ENCODE data around the gene LRPAP1. TPM values are rescaled to one million over a fixed set of nuclear protein-coding genes. Genes with fewer than 3 reads are reported as not detected.
"Not testable (repeated sequence)": the region's sequence is repeated elsewhere in the genome, so short reads cannot be mapped to it uniquely, and the experiment has no call there.

LRPAP1 gene, protein sequence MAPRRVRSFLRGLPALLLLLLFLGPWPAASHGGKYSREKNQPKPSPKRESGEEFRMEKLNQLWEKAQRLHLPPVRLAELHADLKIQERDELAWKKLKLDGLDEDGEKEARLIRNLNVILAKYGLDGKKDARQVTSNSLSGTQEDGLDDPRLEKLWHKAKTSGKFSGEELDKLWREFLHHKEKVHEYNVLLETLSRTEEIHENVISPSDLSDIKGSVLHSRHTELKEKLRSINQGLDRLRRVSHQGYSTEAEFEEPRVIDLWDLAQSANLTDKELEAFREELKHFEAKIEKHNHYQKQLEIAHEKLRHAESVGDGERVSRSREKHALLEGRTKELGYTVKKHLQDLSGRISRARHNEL
- total RNA-seq, result 86.4 and 88.1 TPM in 2 replicates

DNA sequence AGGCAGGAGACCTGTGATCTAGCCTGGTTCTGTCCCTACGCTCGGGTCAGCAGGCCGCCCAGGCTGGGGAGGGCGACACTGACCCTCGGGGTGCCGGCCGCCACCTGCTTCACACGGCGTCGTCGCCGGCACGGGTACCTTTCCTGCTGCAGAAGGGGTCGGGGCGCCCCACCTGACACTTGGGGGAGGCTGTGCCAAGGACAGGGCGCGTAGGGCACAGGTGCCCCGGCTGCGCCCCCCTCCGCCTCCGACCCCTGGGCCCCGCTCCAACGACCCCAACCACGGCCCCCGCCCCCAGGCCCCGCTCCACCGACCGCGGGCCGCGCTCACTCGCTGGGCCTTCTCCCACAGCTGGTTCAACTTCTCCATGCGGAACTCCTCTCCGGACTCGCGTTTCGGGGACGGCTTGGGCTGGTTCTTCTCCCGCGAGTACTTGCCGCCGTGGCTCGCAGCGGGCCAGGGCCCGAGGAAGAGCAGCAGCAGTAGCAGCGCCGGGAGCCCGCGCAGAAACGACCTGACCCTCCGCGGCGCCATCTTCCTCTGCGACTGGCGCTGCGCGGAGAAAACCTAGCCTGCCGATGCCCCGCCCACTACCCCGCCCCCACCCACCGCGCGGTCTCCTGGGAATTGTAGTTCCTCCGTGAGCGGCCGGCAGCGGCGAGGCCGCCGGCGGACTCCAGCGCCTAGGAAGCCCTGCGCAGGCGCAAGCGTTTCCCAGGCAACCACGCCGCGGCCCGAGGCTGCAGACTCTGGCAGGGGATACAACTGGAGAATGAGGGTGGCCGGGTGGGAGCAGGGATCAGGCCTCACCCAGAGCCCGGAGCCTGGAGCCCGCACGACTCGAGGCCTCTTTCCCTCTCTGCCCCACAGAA lies at the start of gene LRPAP1:
Gene LRPAP1 (minus strand): TSS at position 544 of the 872 bp plus-strand sequence. CDS start 10 bp downstream, at position 534.
- DNase-seq (ENCODE audit: low spot score), result peak; percentile 83
- peak within 1 kb of the TSS; percentile 99 for H3K4me3 Mint-ChIP-seq
- intact Hi-C loops (cut with micrococcal nuclease), result loop anchor here (1.0 kb wide), 1 partner anchor 458 kb away; the partner anchor contains the start of genes HTT and HTT-AS
- peaks cover 5% of the 10 kb centered on the region for H3K9me3 Mint-ChIP-seq
- peaks cover 8% of the 10 kb centered on the region for H3K36me3 Mint-ChIP-seq (ENCODE audit: low read depth)
- peaks cover 10% of the 10 kb centered on the region for H3K27me3 Mint-ChIP-seq (ENCODE audit: insufficient read depth)
- peaks cover 23% of the 10 kb centered on the region for H3K4me1 Mint-ChIP-seq (ENCODE audit: low read depth)
- H3K27ac Mint-ChIP-seq, result peak within 1 kb of the TSS; percentile 95

DNA sequence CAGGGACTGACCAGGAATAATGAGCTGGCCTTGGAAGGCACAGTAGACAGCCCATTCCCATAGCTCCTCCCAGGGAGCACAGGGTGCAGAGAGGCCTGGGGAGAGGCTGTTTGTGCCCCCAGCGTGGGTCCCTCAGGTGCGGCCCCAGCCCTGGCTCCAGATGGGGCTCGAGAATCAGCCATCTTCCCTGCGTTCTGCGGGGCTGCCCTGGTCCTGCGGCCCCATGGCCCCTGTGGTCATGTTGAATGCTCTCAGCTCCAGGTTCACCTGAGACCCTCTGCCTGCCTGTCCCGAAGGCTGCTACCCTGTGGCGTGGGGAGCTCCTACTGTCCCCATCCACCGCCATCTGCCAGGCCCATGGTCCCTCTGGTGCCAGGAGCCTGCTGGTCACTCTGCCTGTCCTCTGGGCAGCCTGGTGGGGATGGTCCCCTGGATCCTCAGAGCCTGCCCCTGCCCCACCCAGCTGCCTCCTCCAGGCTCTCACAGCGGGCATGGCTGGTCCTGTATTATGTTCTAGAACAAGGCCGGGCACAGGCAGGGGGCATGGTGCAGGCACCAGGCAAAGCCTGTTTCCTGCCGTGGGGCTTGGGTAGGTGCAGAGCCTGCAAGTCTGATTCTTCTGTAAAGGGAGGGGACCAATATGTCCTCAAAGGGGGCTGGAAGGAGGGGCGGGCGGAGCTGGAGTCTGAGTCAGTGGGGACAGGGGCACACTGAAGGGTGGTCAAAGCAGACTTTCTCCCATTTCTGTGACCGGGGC lies 49.3 kb upstream of the LRPAP1 start:
- H3K36me3 Mint-ChIP-seq (ENCODE audit: low read depth); H3K4me3 Mint-ChIP-seq; H3K27ac Mint-ChIP-seq; H3K4me1 Mint-ChIP-seq (ENCODE audit: low read depth); intact Hi-C loops (cut with micrococcal nuclease); H3K9me3 Mint-ChIP-seq; DNase-seq (ENCODE audit: low spot score); H3K27me3 Mint-ChIP-seq (ENCODE audit: insufficient read depth): not testable (repeated sequence)

DNA sequence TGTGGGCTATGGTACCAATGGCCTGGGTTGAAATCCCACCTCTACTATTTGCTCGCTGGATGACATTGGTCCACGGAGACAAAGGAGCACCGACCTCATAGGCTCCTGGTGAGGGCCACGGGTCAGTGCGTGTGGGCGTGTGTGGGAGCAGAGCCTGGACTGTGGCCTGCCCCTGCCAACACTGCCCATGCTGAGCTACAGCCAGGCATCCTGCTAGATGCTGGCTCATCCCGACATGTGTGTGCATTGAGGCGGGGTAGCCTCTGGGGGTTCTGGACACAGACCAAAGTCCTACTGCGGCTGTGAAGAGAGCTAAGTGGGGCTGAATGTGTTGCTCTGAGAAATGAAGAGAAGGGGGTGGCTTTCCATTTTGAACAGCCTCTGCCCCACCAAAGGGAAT lies 48.6 kb upstream of the LRPAP1 start:
- H3K27me3 Mint-ChIP-seq (ENCODE audit: insufficient read depth); H3K36me3 Mint-ChIP-seq (ENCODE audit: low read depth); H3K4me1 Mint-ChIP-seq (ENCODE audit: low read depth); H3K9me3 Mint-ChIP-seq; intact Hi-C loops (cut with micrococcal nuclease); H3K4me3 Mint-ChIP-seq; DNase-seq (ENCODE audit: low spot score); H3K27ac Mint-ChIP-seq: not testable (repeated sequence)

DNA sequence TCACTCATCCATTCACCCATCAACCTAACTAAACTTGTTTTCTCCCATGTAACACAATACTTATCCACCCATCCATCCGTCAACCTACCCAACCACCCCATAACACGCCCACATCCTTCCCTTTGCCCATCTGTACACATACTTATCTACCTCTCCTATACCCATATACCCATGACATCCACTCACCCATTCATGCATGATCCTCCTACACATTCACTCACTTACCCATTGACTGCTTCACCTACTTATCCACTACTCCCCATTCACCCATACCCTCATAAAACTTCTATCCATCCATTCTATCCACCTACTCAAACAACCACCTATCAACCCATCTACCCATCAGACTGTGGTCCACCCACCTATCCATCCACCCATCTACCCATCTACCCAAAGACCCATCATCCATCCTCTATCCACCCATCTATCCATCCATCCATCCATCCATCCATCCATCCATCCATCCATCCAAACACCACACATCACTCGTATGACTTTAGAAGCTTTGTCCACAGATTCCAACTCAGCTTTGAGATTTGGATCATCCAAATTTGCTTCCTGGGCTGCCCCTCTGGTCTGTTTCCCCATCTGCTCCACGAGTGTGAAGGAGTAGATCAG lies 46.4 kb upstream of the LRPAP1 start:
- H3K4me1 Mint-ChIP-seq (ENCODE audit: low read depth); DNase-seq (ENCODE audit: low spot score); H3K27ac Mint-ChIP-seq; H3K36me3 Mint-ChIP-seq (ENCODE audit: low read depth); H3K9me3 Mint-ChIP-seq; H3K4me3 Mint-ChIP-seq; H3K27me3 Mint-ChIP-seq (ENCODE audit: insufficient read depth); intact Hi-C loops (cut with micrococcal nuclease): not testable (repeated sequence)

DNA sequence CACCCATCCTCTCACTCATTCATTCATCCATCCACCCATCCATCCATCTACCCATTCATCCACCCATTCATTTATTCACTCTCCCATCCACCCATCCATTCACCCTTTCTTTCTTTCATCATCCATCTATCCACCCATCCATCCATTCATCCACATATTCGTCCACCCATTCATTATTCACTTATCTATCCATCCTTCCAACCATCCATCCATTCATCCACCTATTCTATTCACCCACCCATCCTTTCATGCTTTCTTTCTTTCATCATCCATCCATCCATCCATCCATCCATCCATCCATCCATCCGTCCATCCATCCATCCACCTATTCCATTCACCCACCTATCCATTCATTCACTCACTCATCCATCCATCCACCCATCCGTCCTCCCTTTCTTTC lies 45.8 kb upstream of the LRPAP1 start:
- intact Hi-C loops (cut with micrococcal nuclease); H3K27ac Mint-ChIP-seq: not testable (repeated sequence)

DNA sequence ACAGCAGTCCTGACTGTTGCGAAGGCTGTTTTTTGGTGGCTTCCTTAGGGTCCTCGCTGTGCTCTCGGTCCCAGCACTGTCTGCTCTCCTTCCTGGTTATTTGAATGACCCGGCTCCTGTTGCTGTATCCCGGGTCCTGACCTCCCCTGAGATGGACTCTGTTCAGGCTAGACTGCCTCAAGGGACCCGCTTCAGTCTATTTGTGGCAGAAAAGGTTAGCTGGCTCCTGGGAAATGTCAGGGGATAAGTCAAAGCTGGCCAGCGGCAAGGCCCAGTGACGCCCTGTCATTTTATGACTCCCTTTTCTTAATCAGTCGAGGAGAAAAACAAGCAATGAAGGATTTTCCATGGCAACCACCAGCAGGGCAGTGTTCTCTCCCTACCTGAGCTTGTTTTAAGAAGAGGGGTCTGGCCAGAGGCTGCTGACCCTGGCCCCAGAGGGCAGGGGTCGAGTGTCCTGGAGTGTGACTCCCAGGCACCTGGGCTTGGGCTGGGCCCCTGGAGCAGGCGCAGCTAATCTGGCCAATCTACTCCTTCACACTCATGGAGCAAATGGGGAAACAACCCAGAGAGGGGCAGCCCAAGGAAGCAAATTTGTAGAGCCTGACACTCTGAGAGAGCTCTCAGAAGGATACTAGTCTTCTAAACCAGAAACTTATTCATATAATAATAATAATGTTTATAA lies 45.1 kb upstream of the LRPAP1 start:
- H3K27me3 Mint-ChIP-seq (ENCODE audit: insufficient read depth); H3K9me3 Mint-ChIP-seq; H3K4me3 Mint-ChIP-seq; DNase-seq (ENCODE audit: low spot score); H3K4me1 Mint-ChIP-seq (ENCODE audit: low read depth); H3K36me3 Mint-ChIP-seq (ENCODE audit: low read depth); H3K27ac Mint-ChIP-seq; intact Hi-C loops (cut with micrococcal nuclease): not testable (repeated sequence)

More for the DNA sequence above, 45.8 kb upstream of the LRPAP1 start:
- H3K36me3 Mint-ChIP-seq (ENCODE audit: low read depth); DNase-seq (ENCODE audit: low spot score); H3K4me3 Mint-ChIP-seq; H3K9me3 Mint-ChIP-seq; H3K4me1 Mint-ChIP-seq (ENCODE audit: low read depth); H3K27me3 Mint-ChIP-seq (ENCODE audit: insufficient read depth): not testable (repeated sequence)

DNA sequence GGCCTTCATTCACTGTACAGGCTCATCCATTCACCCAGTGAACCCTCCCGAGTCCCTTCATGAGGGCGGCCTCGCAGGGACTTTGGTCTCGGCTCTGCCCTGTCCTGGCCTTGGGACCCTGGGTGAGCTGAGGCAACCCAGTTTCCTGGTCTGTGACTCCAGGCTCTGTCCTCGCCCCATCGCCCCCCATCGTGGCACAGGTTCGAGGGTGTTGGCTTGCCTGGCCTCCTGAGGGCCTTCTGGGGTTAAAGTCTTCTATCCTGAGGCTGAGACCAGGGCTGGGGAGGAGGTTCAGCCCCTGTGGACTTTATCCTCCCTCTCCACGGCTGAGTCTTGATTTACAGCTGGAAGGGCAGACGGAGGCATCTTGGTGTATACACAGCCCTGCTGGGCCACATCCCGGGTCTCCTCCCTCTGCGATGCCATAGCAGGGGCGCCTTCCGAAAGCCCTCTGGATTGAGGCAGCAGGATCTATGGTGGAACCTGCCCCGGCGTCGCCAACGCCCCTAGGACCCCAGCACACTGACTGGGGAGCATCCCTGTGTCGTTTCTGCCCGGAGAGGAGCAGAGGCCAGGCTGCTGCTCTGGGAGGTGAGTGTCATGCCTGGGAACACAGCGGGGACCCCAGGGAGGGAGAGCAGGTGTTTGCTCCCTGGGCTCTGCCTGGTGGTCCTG lies 44.4 kb upstream of the LRPAP1 start:
- H3K4me3 Mint-ChIP-seq; H3K36me3 Mint-ChIP-seq (ENCODE audit: low read depth); intact Hi-C loops (cut with micrococcal nuclease); H3K27ac Mint-ChIP-seq; DNase-seq (ENCODE audit: low spot score); H3K27me3 Mint-ChIP-seq (ENCODE audit: insufficient read depth); H3K9me3 Mint-ChIP-seq; H3K4me1 Mint-ChIP-seq (ENCODE audit: low read depth): not testable (repeated sequence)

DNA sequence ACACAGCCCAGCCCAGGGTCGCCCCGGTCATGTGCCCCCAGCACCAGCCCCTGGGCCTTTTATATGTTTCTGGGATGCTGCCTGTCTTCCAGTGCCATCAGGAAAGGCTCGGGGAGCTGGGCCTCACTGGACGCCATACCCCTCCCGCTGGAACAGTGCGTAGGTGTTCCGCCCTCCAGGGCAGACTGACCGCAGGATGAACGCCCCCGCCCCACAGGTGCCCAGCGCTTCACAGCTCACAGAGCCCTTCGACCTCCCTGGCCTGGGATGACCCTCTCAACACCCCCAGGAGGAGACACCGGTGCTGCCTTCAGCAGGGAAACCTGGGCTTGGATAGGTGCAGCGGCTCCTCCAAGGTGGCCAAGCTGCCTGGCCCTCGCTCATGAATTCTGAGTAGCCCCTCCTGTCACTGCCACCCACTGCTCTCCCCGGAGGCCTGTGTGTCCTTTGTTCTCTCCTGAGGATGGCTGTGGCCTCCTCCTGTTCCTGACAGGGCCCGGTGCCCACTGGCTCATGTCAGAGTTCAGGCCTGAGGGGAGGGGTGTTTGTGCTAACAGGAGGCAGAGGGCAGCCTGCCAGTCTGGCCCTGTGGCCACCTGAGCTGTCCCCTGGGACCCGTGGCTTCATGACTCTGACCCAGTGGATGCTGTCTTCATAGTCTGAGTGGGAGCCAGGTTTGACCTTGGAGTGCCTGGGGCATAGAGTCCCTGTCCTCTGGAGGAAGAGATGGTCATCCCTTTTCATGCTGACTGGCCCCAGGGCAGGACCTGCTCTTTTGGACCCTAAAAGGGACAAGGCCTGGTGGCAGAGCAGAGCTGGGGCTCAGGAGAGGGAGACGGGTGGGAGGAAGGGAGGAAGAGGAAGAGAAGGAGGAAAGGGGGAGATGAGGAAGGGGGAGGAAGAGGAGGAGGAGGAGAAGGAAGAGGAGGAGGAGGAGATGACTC lies 43.5 kb upstream of the LRPAP1 start:
- DNase-seq (ENCODE audit: low spot score); H3K27me3 Mint-ChIP-seq (ENCODE audit: insufficient read depth); H3K9me3 Mint-ChIP-seq; intact Hi-C loops (cut with micrococcal nuclease); H3K36me3 Mint-ChIP-seq (ENCODE audit: low read depth); H3K27ac Mint-ChIP-seq; H3K4me1 Mint-ChIP-seq (ENCODE audit: low read depth); H3K4me3 Mint-ChIP-seq: not testable (repeated sequence)

DNA sequence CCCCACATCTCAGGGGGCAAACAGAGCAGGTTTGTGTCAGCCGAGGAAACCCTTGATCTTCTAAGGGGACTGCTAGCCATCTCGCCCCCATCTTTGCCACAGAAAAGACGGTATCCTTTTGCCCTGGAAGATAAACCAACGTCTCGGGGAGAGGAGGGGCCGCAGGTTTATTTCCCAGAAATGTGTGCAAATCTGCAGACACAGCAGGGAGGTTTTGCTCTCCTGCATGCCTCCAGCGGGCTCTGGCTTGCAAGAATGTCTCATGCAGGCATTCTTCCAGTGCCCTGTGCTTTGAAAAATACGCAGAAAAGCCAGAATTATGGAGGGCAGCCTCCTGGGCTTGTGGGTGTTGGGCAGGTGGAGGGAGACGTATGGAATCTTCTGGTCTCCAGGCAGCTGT lies 42.6 kb upstream of the LRPAP1 start:
- DNase-seq (ENCODE audit: low spot score); H3K36me3 Mint-ChIP-seq (ENCODE audit: low read depth); H3K9me3 Mint-ChIP-seq; intact Hi-C loops (cut with micrococcal nuclease); H3K4me3 Mint-ChIP-seq; H3K4me1 Mint-ChIP-seq (ENCODE audit: low read depth); H3K27me3 Mint-ChIP-seq (ENCODE audit: insufficient read depth); H3K27ac Mint-ChIP-seq: not testable (repeated sequence)

DNA sequence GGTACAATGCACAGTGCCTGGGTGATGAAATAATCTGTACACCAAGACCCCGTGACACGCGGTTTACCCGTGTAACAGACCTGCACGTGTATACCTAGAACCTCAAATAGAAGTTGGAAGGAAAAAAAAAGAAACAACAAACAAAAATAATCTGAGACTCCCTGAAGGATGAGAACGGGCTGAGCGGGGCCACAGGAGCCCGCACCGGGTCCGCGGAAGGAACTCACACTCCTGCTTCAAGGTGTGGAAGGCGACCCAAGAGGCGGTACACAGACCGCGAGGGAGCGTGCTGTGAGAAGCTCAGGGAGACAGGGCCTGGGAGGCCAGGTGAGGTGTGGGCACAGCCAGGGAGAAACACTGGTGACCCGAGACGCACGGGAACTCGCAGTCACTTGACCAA lies 42.1 kb upstream of the LRPAP1 start:
- not testable (repeated sequence) for H3K36me3 Mint-ChIP-seq (ENCODE audit: low read depth); H3K4me1 Mint-ChIP-seq (ENCODE audit: low read depth); H3K27ac Mint-ChIP-seq

DNA sequence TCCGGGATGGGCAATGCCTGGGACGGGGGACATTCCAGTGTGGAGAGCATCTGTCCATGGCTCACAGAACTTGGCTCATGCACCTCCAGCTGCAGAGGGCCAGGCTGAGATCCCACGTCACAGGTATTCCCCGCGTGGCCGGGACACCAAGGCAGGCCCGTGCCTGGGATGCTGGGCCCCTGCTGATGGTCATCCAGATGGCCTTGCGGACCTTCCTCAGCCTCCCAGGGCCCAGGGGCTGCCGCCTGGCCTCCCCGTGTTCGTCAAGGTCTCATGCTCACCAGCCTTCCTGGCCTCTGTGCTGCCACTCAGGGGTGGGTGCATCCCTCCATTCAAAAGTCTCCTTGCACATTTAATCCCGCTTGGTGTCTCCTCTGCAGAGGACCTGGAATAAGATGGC lies 40.9 kb upstream of the LRPAP1 start:
- no peak overlapping the region for H3K27ac Mint-ChIP-seq
- H3K36me3 Mint-ChIP-seq (ENCODE audit: low read depth), result no peaks in the 10 kb centered on the region
- H3K27me3 Mint-ChIP-seq (ENCODE audit: insufficient read depth), result no peaks in the 10 kb centered on the region
- no peaks in the 10 kb centered on the region for H3K9me3 Mint-ChIP-seq
- no peak overlapping the region for H3K4me3 Mint-ChIP-seq
- no peak for DNase-seq (ENCODE audit: low spot score)
- intact Hi-C loops (cut with micrococcal nuclease), result no loop called here
- no peaks in the 10 kb centered on the region for H3K4me1 Mint-ChIP-seq (ENCODE audit: low read depth)

More for the DNA sequence above, 42.1 kb upstream of the LRPAP1 start:
- H3K27me3 Mint-ChIP-seq (ENCODE audit: insufficient read depth); H3K9me3 Mint-ChIP-seq; intact Hi-C loops (cut with micrococcal nuclease); DNase-seq (ENCODE audit: low spot score); H3K4me3 Mint-ChIP-seq: not testable (repeated sequence)

All from activated T-helper 1 cell treated with anti-CD3 and anti-CD28 coated beads, Interleukin-12 subunit alpha, Interleukin-12 subunit beta, Interleukin-2, Interleukin-4 antibody, amounts not matched to agents 30 ng/mL and 10 ng/mL and 1 ng/mL, durations not matched to agents 14 hours and 24 hours and 36 hours (primary cell).